CD4-positive, alpha-beta T cell treated with Interleukin-6 at 100 ng/mL for 8 hours (primary cell): ENCODE measurements around the gene TESMIN.

ENCODE experiments used
- DNase-seq: peaks from one replicate; pipeline ENCODE4 v3.0.0-alpha.2; 2020; ENCODE audit warnings: mixed read lengths, low spot score

TESMIN gene

GRCh38 chr11:68709062-68709461 lies 42.3 kb downstream of the TESMIN start:
- DNase-seq, result no peak

DNA sequence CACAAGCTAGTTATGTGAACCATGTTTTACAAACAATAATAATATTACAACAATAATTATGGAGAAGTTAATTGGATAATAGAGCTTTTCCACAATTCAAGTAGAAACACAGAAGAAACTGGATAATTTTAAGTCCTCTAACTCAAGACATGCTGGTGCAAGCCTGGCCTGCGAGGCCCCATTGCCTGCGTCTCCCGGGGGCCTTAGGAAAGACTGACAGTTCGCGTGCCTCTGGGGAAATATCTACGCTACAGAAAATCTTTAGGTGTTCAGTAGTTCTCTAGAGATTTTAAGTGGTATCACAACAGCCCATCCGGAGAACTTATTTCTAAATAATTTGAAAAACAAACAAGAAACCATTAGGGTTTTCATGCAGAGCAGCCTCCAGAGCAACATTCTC lies 43.8 kb downstream of the TESMIN start:
- no peak for DNase-seq

- no peak for DNase-seq
These were observed 46.4 kb downstream of the TESMIN start for GRCh38 chr11:68704887-68705286.

DNA sequence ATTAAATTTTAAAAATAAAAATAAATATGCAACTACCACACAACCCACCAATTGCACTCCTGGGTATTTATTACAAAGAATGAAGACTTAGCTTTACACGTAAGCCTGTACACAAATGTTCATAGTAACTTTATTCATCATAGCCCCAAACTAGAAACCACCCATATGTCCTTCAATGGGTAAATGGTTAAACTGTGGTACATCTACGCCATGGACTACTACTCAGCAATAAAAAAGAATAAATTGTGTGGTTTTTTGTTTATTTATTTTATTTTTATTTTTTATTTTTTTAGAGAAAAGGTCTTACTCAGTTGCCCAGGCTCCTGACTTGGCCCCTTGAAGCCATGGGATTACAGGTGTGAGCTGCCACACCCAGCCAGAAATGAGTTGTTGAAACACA lies 52.3 kb downstream of the TESMIN start:
- no peak for DNase-seq

DNA sequence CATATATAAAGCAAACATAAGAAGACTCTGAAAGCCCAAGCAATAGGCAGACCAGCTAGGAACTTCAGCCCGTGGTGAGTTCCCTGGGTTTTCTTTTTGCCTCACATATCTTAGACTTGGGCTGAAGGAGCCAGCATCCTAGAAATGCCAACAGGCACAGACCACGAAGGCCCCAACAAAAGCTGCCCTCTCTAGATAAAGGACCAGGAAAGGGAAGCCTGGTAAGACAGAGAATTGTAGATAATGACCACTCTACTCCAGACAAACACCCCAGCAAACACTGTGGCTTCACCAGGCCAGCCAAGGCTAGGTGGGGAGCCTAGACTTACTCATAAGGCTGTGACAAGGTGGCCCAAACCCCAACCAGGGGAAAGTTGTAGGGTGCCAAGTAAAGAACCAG lies 55.8 kb downstream of the TESMIN start:
- no peak for DNase-seq

- no peak for DNase-seq
These were observed 56.7 kb downstream of the TESMIN start for GRCh38 chr11:68694431-68695297.

DNA sequence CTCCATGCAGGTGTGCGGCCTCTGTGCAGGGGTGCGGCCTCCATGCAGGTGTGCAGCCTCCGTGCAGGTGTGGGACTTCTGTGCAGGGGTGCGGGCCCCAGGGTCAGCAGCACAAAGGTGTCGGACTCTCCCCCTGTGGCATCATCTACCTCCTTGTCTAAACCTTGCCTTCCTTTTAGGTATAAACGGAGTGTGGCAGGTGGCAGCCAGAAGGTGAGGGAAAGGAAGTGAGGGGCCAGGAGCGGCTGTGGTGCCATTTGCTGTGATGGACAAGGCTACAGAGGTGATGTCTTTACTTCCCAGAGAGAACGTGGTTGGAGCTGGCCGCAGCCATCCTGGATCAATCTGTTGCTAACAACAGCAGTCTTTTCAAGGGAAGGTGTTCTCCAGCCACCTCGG lies 57.8 kb downstream of the TESMIN start:
- DNase-seq, result no peak

DNA sequence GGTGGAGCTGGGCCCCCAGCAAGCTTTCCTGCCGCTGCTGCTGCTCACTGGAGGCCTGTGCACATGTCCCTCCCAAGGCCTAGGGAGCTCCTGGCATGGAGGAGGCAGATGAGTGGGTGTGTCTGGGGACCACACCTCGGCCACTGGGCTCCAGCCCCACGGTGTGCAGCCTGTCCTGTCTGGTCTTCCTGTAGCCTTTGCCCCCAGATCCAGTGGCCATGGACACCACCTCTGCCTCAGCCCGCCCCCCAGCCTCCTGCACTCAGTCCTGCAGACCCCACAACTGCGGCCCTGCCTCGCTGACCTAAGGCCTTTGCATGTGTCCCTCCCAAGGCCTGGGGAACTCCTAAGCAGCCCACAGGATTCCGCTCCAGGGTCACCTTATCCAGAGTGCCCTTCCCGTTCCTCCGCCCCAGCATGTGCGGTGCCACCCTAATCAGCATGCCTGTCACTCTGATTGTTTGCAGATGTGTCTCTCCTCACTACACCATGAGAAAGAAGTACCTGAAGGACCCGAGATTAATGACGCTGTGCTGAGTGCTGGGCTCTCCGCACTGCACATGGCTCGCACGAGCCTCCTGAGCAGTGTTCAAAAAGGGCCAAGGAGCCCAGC lies 58.3 kb downstream of the TESMIN start:
- no peak for DNase-seq

DNA sequence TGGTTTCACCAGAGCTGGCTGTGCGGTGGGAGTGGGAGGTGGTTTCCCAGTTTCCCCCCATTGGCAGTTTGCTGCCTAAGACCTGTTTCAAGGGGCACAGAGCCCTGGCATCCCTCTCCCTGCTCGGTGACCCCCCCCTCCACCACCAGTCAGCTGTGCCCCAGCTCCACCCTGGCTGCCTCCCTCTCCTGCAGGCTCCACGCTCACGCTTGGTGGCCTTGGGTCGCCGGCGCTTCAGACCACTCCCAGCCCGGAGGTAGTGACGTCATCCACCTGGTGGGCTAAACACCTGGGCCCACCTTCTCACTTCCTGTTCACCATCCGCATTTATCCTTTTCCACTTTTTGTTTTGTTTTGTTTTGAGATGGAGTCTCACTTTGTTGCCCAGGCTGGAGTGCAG lies 59.2 kb downstream of the TESMIN start:
- no peak for DNase-seq

DNA sequence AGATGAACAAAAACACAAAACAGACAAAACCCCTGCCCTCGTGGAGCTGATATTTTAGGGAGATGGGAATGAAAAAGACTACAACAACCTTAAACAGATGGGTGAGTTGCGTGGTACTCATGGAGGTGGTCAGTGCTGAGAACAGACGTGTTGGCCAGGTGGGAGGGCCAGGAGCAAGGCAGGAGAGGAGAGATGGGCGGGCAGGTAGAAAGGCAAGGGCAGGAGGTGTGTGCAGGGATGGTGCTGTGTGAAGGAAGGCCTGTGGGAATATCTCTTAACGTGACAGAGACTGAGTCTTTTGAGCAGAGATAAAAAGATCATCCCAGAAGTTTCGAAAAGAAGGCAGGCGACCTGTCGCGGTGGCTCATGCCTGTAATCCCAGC lies 59.9 kb downstream of the TESMIN start:
- DNase-seq, result no peak

- DNase-seq, result peak; percentile 39
These were observed 60.5 kb downstream of the TESMIN start for GRCh38 chr11:68690671-68691401.

DNA sequence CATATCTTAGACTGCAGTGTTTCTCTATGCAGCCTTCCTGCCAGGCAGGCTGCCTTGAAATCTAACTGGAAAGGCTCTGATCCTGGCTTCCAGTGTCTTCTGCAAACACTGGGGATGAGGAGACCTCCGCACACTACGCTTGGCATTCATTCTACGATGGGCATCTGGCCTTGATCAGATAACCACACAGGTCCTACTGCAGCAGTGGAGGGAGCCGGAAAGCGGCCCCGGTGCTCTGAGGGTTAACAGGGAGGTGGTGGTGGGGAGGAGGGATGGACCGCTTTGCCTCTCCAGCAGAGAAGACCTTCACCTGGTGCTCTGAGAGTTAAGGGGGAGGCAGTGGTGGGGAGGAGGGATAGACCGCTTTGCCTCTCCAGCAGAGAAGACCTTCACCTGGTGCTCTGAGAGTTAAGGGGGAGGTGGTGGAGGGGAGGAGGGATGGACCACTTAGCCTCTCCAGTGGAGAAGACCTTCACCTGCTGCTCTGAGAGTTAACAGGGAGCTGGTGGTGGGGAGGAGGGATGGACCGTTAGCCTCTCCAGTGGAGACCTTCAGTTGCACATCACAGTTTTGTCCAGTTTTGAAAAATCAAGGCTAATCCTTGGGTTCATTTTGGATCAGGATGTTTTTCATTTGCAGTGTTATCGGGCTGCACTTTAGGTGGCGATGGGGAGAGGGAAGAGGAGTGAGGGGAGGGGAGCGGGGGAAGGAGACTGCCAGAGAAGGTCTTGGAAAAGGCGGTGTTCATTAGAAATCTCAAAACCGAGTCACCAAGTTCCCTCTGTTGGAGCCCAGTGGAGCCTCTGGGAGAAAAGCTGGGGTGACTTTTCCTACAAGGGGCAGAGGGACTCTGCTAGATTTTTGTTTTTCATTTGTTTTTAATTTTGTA lies 61.3 kb downstream of the TESMIN start:
- no peak for DNase-seq

DNA sequence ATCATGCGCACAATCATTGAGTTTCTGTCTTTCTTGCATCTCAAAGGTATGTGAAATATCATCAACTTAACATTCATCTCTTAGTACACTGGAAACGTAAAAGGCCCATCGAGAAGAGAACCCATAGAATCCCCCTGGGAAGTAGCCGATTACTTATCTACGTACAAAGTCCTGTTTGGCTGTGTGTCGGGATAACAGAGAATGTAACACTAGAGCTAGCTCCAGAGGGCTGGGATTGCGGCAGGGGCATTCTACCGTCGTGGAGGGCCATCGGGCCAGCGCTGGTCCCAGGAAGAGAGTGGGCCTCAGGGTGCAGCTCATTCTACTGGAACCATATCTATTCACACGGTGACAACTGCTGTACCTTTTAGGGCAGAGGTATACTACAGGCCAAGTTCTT lies 62.4 kb downstream of the TESMIN start:
- DNase-seq, result no peak

DNA sequence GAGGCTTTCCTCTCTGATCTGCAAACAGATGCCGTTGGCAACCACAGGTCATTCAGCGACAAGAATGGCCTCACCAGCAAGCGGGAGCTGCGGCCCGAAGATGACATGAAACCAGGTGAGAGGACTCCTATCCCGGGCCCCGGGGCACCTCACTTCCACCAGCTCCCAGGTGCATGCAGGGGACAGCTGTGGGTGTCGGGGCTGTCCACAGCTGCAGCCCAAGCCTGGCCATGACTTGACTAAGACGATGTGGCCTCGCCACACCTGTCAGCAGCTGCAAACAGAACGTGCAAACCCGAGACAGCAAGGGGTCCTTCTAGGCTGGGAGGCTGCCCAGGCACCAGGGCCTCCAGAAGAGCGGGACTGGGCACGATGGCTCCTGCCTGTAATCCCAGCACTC lies 63.3 kb downstream of the TESMIN start:
- no peak for DNase-seq

DNA sequence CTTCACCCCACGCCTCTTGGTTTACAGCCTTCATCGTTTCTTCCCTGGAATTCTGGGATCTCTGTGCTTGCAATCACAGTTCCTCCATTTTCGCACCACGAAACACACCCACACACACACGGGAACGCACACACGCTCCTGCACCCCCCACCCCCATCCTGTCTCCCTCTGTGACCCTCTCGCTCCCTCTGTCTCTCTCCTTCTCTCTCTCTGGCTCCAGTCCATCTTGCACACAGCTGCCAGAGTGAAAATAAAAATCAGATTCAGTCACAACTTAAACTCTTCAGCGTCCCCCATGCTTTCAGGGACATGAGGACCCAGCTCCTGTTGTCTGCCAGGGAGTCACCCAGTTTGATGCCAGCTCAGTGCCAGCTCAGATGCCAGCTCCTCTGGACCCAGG lies 64.0 kb downstream of the TESMIN start:
- DNase-seq, result no peak

- DNase-seq, result no peak
These were observed 64.8 kb downstream of the TESMIN start for GRCh38 chr11:68686486-68686885.

- DNase-seq, result no peak
These were observed 65.5 kb downstream of the TESMIN start for GRCh38 chr11:68685656-68686380.

- DNase-seq, result no peak
These were observed 66.6 kb downstream of the TESMIN start, which contains the start of gene GAL for GRCh38 chr11:68684385-68685356. GAL (plus strand) TSS chr11:68684544; CDS start chr11:68684924, 380 bp downstream.

- no peak for DNase-seq
These were observed 67.6 kb downstream of the TESMIN start for GRCh38 chr11:68683536-68684384.
